ENCODE data around the gene HPS4.
"Not testable (repeated sequence)": the region's sequence is repeated elsewhere in the genome, so short reads cannot be mapped to it uniquely, and the experiment has no call there.

Gene HPS4

DNA sequence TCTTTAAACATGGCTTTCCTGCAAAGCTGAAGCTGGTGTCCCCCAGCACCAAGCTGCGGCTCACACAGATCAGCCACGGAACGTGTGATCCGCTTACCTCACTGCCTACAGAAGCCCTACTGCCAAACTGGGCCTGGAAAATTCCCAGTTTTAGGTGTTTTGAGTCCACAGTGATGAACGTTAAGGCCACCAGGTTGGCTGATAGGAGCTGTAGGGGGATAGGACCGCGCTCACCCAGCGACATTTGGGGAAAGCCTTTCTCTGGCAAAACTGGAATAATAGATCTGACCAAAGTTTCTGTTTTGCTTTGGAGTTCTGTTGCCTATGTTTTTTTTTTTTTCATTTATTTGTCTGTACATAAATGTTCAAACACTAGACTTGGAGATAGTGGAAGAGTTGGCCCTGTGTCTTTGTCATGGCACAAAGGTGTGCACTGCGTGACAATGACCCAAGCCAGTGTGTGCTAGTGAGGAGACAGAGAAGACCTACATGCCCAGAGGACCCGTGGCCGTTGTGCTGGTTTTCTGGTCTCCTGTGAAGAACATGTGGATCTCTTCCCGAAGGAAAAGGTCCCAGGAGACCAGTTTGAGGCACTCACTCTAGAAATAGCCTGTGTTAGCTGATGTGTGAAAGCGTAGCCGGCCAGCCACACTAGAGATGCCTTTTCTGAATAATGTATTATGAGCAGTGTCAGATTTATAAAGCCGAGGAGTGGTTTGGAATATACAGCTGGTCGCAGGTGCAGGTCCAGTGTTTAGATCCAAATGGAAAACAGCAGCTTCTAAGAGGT is 39.5 kb downstream of the HPS4 start:
- DNase-seq = no peak

DNA sequence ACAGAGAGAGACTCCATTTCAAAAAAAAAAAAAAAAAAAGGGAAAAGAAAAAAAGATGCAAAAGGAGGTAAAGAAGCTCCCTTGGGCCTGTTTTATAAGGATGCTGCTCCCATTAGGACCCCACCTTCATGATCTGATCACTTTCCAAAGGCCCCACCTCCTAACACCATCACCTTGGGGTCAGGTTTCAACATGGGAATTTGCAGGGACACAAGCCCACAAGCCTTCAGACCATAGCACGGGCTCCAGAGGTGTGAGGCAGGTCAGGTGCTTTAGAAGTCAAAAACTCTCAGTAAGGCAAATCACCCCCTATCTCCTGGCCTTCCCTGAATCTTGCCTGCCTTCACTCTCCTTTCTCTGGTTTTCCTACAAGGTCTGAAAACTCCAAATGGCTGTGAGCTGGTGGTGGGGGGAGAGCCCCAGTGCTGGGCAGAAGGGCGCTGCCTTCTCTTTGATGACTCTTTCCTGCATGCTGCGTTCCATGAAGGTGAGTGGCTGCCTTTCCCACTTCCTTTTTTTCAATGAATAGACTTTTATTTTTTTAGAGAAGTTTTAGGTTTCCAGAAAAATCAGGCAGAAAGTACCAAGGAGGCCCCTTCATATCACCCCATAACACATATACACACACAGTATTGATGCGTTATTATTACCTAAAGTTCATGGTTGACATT is 41.4 kb downstream of the HPS4 start:
- no peak for DNase-seq

- DNase-seq = no peak
Measured at GRCh38 chr22:26439559-26439958, 44.0 kb downstream of the HPS4 start.

DNA sequence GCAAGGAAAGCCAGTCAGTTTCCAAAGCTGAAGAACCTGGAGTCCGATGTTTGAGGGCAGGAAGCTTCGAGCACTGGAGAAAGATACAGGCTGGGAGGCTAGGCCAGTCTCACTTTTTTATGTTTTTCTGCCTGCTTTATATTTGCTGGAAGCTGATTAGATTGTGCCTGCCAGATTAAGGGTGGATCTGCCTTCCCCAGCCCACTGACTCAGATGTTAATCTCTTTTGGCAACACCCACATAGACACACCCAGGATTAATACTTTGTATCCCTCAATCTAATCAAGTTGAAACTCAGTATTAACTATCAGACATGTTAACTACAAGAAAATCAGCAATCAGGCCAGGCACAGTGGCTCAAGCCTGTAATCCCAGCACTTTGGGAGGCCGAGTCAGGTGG is 44.8 kb downstream of the HPS4 start:
- DNase-seq = not testable (repeated sequence)

GRCh38 chr22:26437694-26438392 is 45.7 kb downstream of the HPS4 start:
- DNase-seq = no peak

GRCh38 chr22:26436903-26437515 is 46.6 kb downstream of the HPS4 start:
- no peak for DNase-seq

DNA sequence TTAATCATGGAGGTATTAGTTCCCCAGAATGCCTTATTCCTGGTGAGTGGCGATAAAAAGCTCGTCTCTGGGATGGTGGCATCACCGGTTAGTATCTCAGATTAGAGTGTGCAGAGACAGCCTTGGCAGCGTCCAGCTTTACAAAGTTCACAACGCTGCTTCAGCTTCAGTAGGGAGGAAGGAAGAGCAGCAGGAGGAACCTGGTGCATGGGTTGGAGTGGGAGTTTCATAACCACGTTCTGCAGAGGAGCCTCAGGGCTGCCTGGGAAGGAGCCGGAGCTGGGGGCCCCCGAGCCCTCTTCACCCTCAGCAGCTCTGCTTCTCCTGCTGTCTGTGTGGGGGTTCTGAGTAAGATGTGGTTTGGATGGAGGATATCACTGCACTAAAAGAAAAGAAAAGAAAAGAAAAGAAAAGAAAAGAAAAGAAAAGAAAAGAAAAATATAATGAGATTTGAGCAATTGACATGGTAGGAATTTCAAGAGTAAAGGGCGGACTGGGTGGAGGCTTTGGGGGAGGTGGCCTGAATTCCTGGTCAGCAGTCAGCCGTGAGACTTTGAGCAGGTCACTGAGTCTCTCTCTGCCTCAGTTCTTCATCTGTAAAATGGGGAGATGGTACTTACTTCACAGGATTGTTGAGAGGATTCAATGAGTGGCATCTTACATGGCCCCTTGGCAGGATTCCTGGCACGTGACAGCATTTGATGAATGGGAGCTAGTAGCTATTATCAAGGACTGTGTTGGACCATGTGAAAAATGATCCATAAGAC is 48.1 kb downstream of the HPS4 start:
- no peak for DNase-seq

DNA sequence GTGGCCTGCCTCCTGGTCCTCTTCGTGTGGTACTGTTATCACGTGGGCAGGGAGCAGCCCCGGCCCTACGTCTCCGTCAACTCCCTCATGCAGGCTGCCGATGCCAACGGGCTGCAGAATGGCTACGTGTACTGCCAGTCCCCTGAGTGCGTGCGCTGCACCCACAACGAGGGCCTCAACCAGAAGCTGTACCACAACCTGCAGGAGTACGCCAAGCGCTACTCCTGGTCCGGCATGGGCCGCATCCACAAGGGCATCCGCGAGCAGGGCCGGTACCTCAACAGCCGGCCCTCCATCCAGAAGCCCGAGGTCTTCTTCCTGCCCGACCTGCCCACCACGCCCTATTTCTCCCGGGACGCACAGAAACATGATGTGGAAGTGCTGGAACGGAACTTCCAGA is 49.8 kb downstream of the HPS4 start:
- no peak for DNase-seq

DNA sequence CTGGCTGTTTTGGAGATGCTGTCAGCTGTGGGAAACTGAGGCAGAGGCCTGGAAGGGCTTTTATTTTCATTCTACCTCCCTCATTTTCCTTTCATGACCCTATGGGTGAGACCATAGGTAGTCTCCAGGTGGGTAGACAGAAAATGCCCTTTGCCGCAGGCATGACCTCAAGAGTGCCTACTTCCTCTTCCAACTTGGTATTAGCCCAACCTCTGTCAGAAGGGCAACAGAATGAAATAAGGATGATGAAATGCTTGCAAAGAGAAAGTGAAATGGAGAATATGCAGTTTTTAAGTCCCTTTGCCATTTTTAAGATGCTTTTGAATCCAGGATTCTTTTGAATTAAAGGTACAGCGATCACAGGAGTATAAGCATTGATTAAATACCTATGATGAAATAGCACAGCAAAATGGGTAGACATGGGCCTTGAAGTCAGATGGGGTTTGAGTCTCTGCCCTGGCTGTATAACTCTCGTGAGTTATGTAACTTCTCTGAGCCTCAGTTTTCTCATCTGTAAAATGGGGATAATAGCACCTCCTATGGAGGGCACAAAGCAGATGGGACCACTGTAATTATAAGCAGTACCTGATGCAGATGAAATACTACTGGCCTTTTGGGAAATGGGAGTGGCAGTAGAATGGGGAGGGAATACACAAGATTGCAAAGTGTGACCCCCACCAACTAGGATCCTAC is 50.8 kb downstream of the HPS4 start:
- DNase-seq = no peak

DNA sequence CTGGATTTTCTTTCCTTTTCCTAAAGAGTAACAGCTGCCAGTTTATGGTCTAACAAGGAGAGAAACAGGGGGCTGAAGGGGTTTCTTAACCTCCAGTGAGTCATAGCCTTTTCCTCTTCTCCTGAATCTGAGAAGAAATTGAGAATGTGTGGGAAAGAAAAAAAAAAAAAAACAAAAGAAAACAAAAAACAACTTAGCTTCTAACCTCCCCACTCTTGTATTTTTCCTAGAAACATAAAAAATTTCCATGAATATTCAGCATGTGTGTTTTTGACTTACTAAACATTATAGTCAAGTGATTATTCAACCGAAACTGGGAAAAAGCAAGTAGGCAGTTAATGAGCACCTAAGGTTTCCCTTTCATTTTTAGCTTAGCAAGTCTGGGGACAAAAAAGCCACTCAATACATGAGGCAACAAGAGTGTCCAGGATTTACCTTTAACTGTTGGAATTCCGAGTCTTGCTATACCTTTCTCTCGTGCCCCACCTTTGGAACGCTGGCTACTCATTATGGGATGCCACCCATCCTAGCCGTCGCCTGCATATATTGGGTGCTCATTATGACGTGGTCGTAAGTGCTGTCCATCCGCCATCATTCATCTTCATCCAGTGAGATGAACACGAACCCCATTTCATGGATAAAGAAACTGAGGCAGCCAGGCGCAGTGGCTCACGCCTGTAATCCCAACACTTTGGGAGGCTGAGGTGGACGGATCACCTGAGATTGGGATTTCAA is 52.2 kb downstream of the HPS4 start:
- no peak for DNase-seq

GRCh38 chr22:26430600-26430999 is 53.0 kb downstream of the HPS4 start:
- peak in 1 of 51 donors; percentile 38 for DNase-seq

DNA sequence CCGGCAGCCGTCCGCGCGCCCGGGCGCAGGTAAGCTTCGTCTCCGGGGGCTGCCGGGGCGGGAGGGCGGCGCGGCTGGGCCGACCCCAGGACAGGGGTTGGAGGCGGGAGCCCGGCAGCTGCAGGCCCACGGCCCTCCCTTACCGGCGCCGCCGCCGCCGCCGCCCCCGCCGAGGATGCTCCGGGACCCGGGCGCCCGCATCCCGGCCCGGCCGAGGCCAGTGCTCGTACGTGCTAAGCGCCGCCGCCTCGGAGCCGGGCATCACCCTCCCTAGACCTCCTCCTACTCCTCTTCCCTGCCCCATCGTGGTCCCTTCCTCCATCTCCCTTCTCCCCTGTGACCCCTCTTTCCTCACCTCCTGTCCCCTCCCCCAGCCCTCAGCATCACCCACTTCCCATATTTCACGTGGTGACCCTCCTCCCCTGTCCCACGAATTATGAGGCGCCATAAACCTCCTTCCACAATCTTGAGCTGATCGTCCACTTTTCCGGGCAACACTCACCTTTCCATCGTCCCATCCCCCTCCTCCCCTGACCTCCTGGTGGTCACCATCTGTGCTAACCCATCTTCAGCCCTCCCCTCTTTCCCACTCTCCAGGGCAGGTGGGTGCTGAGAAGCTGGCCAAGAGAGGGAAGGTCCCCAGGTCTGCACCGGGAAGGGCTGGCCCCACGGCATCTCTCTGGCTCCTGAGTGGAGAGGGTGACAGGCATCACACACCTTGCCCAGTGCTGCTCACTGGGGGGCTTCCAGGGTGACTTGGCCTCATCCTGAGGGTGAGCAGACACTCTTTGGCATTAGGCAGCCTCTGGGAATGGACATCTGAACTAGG is 53.9 kb downstream of the HPS4 start:
- DNase-seq = peak in 1 of 51 donors; percentile 30

GRCh38 chr22:26428515-26429457 is 54.8 kb downstream of the HPS4 start, which contains the start of gene ASPHD2:
ASPHD2 (plus strand) TSS chr22:26429260; CDS start chr22:26433616, 4,356 bp downstream.
- DNase-seq = peak in 45 of 51 donors; percentile 9 to 80 (median 46)

DNA sequence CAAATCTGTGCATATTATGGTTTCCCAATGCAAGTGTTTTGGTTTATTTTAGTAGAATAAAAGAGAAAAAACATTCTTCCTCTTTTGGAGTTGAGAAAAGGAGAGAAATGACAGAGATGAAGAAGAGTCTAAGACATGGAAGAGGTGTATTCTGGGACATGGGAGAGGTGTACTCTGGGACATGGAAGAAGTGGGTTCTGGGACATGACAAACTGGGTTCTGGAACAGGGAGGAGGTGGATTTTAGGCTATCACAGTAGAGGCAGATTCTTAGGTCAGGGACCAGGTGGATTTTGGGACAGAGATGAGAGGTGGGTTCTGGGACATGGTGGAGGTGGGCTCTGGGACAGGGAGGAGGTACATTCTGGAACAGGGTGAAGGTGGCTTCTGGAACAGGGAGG is 56.7 kb downstream of the HPS4 start:
- DNase-seq = no peak

DNA sequence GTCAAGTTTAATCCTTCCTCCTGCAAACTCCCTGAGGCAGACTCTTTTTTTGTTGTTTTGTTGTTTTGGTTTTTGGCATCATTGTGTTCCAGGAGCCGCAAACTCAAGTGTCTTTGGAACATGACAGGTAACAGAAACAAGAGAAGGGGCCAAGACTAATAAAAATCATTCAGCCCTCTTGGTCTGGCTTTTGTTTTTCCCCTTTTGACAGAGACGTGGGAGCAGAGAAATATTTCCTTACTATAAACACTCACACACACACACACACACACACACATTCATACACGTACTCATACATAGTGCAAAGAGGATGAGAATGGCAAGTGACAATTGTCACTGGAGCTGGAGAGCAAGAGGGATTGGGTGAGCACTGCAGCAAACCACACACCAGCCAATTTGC is 65.0 kb downstream of the HPS4 start:
- DNase-seq = no peak

- no peak for DNase-seq
Measured at GRCh38 chr22:26417406-26417805, 66.2 kb downstream of the HPS4 start.

DNA sequence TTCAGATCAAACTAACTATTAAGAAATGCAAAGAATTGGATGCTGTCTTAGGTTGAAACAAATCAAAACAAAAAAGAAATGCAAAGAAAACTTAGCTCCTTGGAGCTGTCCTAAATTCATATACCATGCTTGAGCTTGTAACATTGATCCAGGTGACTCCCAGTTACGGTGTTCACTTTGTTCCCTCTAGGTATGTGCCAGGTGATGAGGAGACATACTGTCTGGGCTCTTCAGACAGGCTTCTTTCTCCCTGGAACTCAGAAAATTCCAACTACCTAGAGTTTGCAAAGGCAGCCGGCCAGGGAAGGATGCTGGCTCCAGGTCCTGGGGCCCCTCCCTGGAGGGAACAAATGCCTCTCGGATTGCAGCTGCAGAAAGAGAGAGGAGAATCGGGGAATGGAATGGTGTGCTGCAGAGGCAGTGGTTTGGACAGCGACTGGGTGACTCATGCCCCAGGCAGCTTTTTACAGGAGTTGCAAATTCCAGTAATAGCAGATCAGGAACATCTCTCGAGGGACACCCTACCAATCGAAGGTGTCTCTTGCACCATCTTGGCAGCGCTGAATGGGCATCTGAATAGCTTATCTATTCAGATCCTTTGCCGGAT is 66.8 kb downstream of the HPS4 start:
- DNase-seq = peak in 1 of 51 donors; percentile 51
